Caco-2 (cell line): ENCODE measurements around the gene GALNS. TPM values are rescaled to one million over a fixed set of nuclear protein-coding genes. Genes with fewer than 3 reads are reported as not detected.

ENCODE experiments used
- BruUV-seq: library from RNA; stranded (reverse); fragments of 400-500 nt; replicated peaks from 2 replicates; lab custom pipeline; 2021; lab: Mats Ljungman, UMichigan
- CTCF ChIA-PET: fragments of 300-600 bp; sonication (Branson Sonifier 250); formaldehyde crosslinking; loops from one replicate; lab custom pipeline; 2022; ENCODE audit warnings: antibody characterized with exemption; lab: Charles Lee
- POLR2A ChIA-PET: fragments of 300-600 bp; sonication (Branson Sonifier 250); formaldehyde crosslinking; loops from one replicate; lab custom pipeline; 2022; ENCODE audit warnings: antibody characterized with exemption; lab: Charles Lee
- DNase-seq, 2 experiments: peaks; one replicate each; pipeline versions ENCODE4 v3.0.0 to v3.0.0-alpha.2; 2020 to 2022
- H3K27me3 ChIP-seq: replicated peaks from 2 replicates; pipeline ENCODE4 v1.6.0; 2011; ENCODE audit warnings: low read length; ENCODE audit not compliant: control insufficient read depth, insufficient read depth
- H3K36me3 ChIP-seq: 2 replicates; pipeline ENCODE4 v1.5.1; 2011; ENCODE audit warnings: low read length; ENCODE audit not compliant: control insufficient read depth, insufficient read depth
- H3K4me1 ChIP-seq: fragments of 250-450 bp; sonication (Bioruptor Pico); 2 replicates; pipeline ENCODE4 v1.5.1; 2020; ENCODE audit warnings: mild to moderate bottlenecking
- H3K4me3 ChIP-seq: 2 replicates; pipeline ENCODE4 v1.5.1; 2011; ENCODE audit warnings: low read depth, mild to moderate bottlenecking, control low read depth, low read length
- H3K9me3 ChIP-seq: fragments of 250-450 bp; sonication (Bioruptor Pico); 2 replicates; pipeline ENCODE4 v1.5.1; 2020; ENCODE audit warnings: mild to moderate bottlenecking, moderate library complexity
- H3K27ac Mint-ChIP-seq: one replicate; pipeline ENCODE4 v1.8.0; 2022; ENCODE audit warnings: mixed read lengths; ENCODE audit not compliant: unreplicated experiment
- H3K27me3 Mint-ChIP-seq: one replicate; pipeline ENCODE4 v1.8.0; 2022; ENCODE audit warnings: mixed read lengths; ENCODE audit not compliant: insufficient read depth, unreplicated experiment
- H3K36me3 Mint-ChIP-seq: one replicate; pipeline ENCODE4 v1.8.0; 2022; ENCODE audit warnings: mild to moderate bottlenecking, mixed read lengths; ENCODE audit not compliant: insufficient read depth, unreplicated experiment
- H3K4me1 Mint-ChIP-seq: one replicate; pipeline ENCODE4 v1.8.0; 2022; ENCODE audit warnings: low read depth, mixed read lengths; ENCODE audit not compliant: unreplicated experiment
- H3K4me3 Mint-ChIP-seq: one replicate; pipeline ENCODE4 v1.8.0; 2022; ENCODE audit warnings: mild to moderate bottlenecking, moderate library complexity, mixed read lengths; ENCODE audit not compliant: unreplicated experiment
- H3K9me3 Mint-ChIP-seq: one replicate; pipeline ENCODE4 v1.8.0; 2022; ENCODE audit warnings: mixed read lengths; ENCODE audit not compliant: unreplicated experiment
- CTCF ChIP-seq, 2 experiments: fragments of 200-600 bp in 1 of 2; IDR thresholded peaks; 1 replicate in 1 of 2; 2 replicates in 1 of 2; pipeline versions ENCODE4 v1.5.1 to v1.8.0; 2011 to 2022; ENCODE audit warnings: antibody characterized with exemption in 1 of 2, control low read depth in 1 of 2, inconsistent platforms in 1 of 2, low read depth in 1 of 2, low read length in 1 of 2, mild to moderate bottlenecking in 1 of 2, moderate library complexity in 1 of 2; ENCODE audit not compliant: insufficient read depth in 1 of 2, severe bottlenecking in 1 of 2, unreplicated experiment in 1 of 2
- intact Hi-C: fragments of 100-400 bp; cut with micrococcal nuclease; formaldehyde crosslinking; loops from one replicate; pipeline ENCODE4 v1.10.0; 2022; ENCODE audit not compliant: unreplicated experiment
- total RNA-seq: library from RNA; stranded (reverse); gene quantifications from 2 replicates; pipeline ENCODE4 v1.2.3, GENCODE V29; 2022

The GALNS gene
- total RNA-seq, 1 experiment from 2014 or later = 57.8 TPM

- H3K9me3 Mint-ChIP-seq = no peaks in the 10 kb centered on the region
- Histone ChIP-seq H3K4me3 (no peak overlapping the region), H3K36me3 (peaks cover 1% of the 10 kb centered on the region; the same call in 1 of the 2 replicates), H3K4me1 (no peaks in the 10 kb centered on the region; the same call in 1 of the 2 replicates), H3K27me3 (no peaks in the 10 kb centered on the region), H3K9me3 (no peaks in the 10 kb centered on the region)
- H3K27ac Mint-ChIP-seq = no peak overlapping the region
- peaks cover 31% of the 10 kb centered on the region for H3K36me3 Mint-ChIP-seq
- no peaks in the 10 kb centered on the region for H3K27me3 Mint-ChIP-seq
- H3K4me3 Mint-ChIP-seq = no peak overlapping the region
- H3K4me1 Mint-ChIP-seq = no peaks in the 10 kb centered on the region
- DNase-seq = no peak
- ChIA-PET POLR2A (no interaction called here), CTCF (interaction anchor here (1.7 to 2.3 kb wide), 2 partner anchors 36 to 62 kb away, joined by 6 to 9 read pairs; no protein-coding TSS in a partner anchor)
- TF ChIP-seq CTCF (IDR thresholded peaks at IDR 0.05; ENCODE audit: insufficient read depth in 1 of 2, low read depth in 1 of 2, low read length in 1 of 2, severe bottlenecking in 1 of 2, unreplicated experiment in 1 of 2) = no peak
- intact Hi-C loops = no loop called here
- BruUV-seq = no TSS peak
These were observed 57.0 kb downstream of the GALNS start for GRCh38 chr16:88799569-88800276.

- CTCF ChIA-PET = interaction anchor here (1.7 to 2.3 kb wide), 2 partner anchors 36 to 61 kb away, joined by 6 to 9 read pairs; no protein-coding TSS in a partner anchor
- Mint-ChIP-seq H3K4me3 (no peak overlapping the region), H3K9me3 (no peaks in the 10 kb centered on the region), H3K36me3 (peaks cover 23% of the 10 kb centered on the region), H3K27ac (no peak overlapping the region), H3K27me3 (no peaks in the 10 kb centered on the region), H3K4me1 (no peaks in the 10 kb centered on the region)
- intact Hi-C loops = no loop called here
- Histone ChIP-seq H3K4me1 (no peaks in the 10 kb centered on the region), H3K4me3 (no peak overlapping the region), H3K9me3 (no peaks in the 10 kb centered on the region), H3K36me3 (no peaks in the 10 kb centered on the region), H3K27me3 (no peaks in the 10 kb centered on the region)
- no peak for TF ChIP-seq CTCF (IDR thresholded peaks at IDR 0.05; ENCODE audit: insufficient read depth in 1 of 2, low read depth in 1 of 2, low read length in 1 of 2, severe bottlenecking in 1 of 2, unreplicated experiment in 1 of 2)
- DNase-seq = no peak
- no TSS peak for BruUV-seq
- POLR2A ChIA-PET = no interaction called here
These were observed 57.8 kb downstream of the GALNS start for GRCh38 chr16:88798772-88799455.

GRCh38 chr16:88798073-88798472 is 58.7 kb downstream of the GALNS start:
- H3K27me3 ChIP-seq = no peaks in the 10 kb centered on the region
- no peaks in the 10 kb centered on the region for H3K27me3 Mint-ChIP-seq
- ChIA-PET POLR2A (no interaction called here), CTCF (interaction anchor here (1.2 kb wide), 1 partner anchor 60 kb away, joined by 5 read pairs; no protein-coding TSS in a partner anchor)
- peaks cover 14% of the 10 kb centered on the region for H3K36me3 Mint-ChIP-seq
- H3K4me3 Mint-ChIP-seq = no peak overlapping the region
- H3K27ac Mint-ChIP-seq = no peak overlapping the region
- BruUV-seq = no TSS peak
- DNase-seq = no peak
- peaks cover 8% of the 10 kb centered on the region for H3K4me1 ChIP-seq
- no peaks in the 10 kb centered on the region for H3K9me3 ChIP-seq
- H3K4me3 ChIP-seq = no peak overlapping the region
- no peaks in the 10 kb centered on the region for H3K36me3 ChIP-seq
- intact Hi-C loops = no loop called here
- H3K9me3 Mint-ChIP-seq = no peaks in the 10 kb centered on the region
- TF ChIP-seq CTCF (IDR thresholded peaks at IDR 0.05; ENCODE audit: insufficient read depth in 1 of 2, low read depth in 1 of 2, low read length in 1 of 2, severe bottlenecking in 1 of 2, unreplicated experiment in 1 of 2) = no peak
- H3K4me1 Mint-ChIP-seq = no peaks in the 10 kb centered on the region
